ENCODE data around the gene CRYBG2.

GRCh38 chr1:26388791-26389445 lies 35.0 kb upstream of the CRYBG2 start:
- TF ChIP-seq POLR2A (IDR thresholded peaks at IDR 0.05): no peak
- TF ChIP-seq CTCF (IDR thresholded peaks at IDR 0.05): no peak

Measured in right lobe of liver (tissue), 4 donors.